ENCODE measurements around the gene MGLL.

DNA sequence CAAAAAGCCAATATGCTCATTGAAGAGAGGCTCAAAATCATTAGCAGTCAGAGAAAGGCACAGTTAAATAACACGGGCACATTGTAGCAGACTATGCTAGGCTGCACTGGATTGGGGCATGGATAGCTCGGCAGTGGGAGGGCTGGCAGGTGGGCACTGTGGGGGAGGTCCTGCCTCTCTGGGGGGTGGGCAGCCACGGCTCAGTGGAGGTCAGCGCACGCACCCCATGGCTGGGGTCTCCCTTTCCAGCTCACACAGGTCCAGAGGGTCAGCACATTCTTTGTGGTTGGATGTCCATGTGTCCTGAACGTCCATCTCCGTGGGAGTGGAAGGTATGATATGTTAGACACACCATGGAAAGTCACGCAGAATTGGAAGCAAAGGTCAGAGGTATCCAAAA lies 18.4 kb upstream of the MGLL start:
- TF ChIP-seq, protein P1, sequence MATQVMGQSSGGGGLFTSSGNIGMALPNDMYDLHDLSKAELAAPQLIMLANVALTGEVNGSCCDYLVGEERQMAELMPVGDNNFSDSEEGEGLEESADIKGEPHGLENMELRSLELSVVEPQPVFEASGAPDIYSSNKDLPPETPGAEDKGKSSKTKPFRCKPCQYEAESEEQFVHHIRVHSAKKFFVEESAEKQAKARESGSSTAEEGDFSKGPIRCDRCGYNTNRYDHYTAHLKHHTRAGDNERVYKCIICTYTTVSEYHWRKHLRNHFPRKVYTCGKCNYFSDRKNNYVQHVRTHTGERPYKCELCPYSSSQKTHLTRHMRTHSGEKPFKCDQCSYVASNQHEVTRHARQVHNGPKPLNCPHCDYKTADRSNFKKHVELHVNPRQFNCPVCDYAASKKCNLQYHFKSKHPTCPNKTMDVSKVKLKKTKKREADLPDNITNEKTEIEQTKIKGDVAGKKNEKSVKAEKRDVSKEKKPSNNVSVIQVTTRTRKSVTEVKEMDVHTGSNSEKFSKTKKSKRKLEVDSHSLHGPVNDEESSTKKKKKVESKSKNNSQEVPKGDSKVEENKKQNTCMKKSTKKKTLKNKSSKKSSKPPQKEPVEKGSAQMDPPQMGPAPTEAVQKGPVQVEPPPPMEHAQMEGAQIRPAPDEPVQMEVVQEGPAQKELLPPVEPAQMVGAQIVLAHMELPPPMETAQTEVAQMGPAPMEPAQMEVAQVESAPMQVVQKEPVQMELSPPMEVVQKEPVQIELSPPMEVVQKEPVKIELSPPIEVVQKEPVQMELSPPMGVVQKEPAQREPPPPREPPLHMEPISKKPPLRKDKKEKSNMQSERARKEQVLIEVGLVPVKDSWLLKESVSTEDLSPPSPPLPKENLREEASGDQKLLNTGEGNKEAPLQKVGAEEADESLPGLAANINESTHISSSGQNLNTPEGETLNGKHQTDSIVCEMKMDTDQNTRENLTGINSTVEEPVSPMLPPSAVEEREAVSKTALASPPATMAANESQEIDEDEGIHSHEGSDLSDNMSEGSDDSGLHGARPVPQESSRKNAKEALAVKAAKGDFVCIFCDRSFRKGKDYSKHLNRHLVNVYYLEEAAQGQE (IDR thresholded peaks at IDR 0.05; ENCODE audit: insufficient replicate concordance, low read depth): no peak
- TF ChIP-seq POLR2AphosphoS5 (IDR thresholded peaks at IDR 0.05; ENCODE audit: low read depth): no peak
- TF ChIP-seq, protein P2, sequence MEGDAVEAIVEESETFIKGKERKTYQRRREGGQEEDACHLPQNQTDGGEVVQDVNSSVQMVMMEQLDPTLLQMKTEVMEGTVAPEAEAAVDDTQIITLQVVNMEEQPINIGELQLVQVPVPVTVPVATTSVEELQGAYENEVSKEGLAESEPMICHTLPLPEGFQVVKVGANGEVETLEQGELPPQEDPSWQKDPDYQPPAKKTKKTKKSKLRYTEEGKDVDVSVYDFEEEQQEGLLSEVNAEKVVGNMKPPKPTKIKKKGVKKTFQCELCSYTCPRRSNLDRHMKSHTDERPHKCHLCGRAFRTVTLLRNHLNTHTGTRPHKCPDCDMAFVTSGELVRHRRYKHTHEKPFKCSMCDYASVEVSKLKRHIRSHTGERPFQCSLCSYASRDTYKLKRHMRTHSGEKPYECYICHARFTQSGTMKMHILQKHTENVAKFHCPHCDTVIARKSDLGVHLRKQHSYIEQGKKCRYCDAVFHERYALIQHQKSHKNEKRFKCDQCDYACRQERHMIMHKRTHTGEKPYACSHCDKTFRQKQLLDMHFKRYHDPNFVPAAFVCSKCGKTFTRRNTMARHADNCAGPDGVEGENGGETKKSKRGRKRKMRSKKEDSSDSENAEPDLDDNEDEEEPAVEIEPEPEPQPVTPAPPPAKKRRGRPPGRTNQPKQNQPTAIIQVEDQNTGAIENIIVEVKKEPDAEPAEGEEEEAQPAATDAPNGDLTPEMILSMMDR (IDR thresholded peaks at IDR 0.05; ENCODE audit: insufficient read depth, low read length): no peak
- no peak for TF ChIP-seq GABPA (IDR thresholded peaks at IDR 0.05; ENCODE audit: low read depth)
- TF ChIP-seq SPI1 (IDR thresholded peaks at IDR 0.05; ENCODE audit: borderline replicate concordance, low read depth): no peak

Measured in HL-60 (cell line).